K562 (cell line): Measurements from ENCODE around the gene TCF12. TPM values are rescaled to one million over a fixed set of nuclear protein-coding genes. Genes with fewer than 3 reads are reported as not detected.

Experiments
- BMI1 ChIP-seq: fragments of 150-350 bp; IDR thresholded peaks from 2 replicates; pipeline ENCODE4 v1.6.1; 2014; ENCODE audit warnings: low read length
- BRD4 ChIP-seq: fragments of 200-600 bp; sonication (generic); IDR thresholded peaks from 2 replicates; pipeline ENCODE4 v1.6.1; 2017; ENCODE audit warnings: inconsistent platforms
- NFIC ChIP-seq: fragments of 450-650 bp; IDR thresholded peaks from 2 replicates; pipeline ENCODE4 v1.6.1; 2017; ENCODE audit warnings: mild to moderate bottlenecking, inconsistent platforms
- RBM25 ChIP-seq: fragments of 200-400 bp; formaldehyde crosslinking; IDR thresholded peaks from 2 replicates; pipeline ENCODE4 v1.6.1; 2018; ENCODE audit warnings: low read length, low read depth, moderate library complexity; ENCODE audit not compliant: severe bottlenecking
- ZNF175 ChIP-seq: fragments of 200-800 bp; sonication (Bioruptor generic); IDR thresholded peaks from 2 replicates; pipeline ENCODE4 v1.6.1; 2016; ENCODE audit warnings: low read depth, mild to moderate bottlenecking, missing genetic modification characterization, missing compliant biosample characterization
- polyA plus RNA-seq, 8 experiments: library from polyadenylated mRNA; depleted of rRNA in 4 of 8; stranded (reverse) in 5 of 8; unstranded in 3 of 8; fragments of >200 nt; fragmentation: Nextera tagmentation in 2 of 8; fragmentation: Illumina TruSeq in 1 of 8; extraction: Ambion mirVana in 2 of 8; extraction: Trizol in 1 of 8; gene quantifications; 2 replicates each; pipeline versions ENCODE4 v1.2.1 to v1.2.3, GENCODE V29; 2011 to 2014; ENCODE audit warnings: inconsistent platforms in 1 of 8, missing spikeins in 1 of 8
- total RNA-seq, 7 experiments: library from RNA; depleted of rRNA in 6 of 7; stranded (reverse); fragments of >200 nt in 6 of 7; fragmentation: Illumina TruSeq in 2 of 7; extraction: Trizol in 2 of 7; gene quantifications; 2 replicates each; pipeline versions ENCODE4 v1.2.1 to v1.2.3, GENCODE V29; 2011 to 2021; ENCODE audit warnings: low replicate concordance in 1 of 7
- TF ChIP-seq, protein P1 (sequence below): fragments of 450-650 bp; IDR thresholded peaks from 2 replicates; pipeline ENCODE4 v1.6.1; 2016; ENCODE audit warnings: borderline replicate concordance
- TF ChIP-seq, protein P2 (sequence below), 3 experiments: fragments of 200-800 bp in 1 of 3; sonication (Bioruptor generic) in 1 of 3; sonication (generic) in 1 of 3; formaldehyde crosslinking in 1 of 3; IDR thresholded peaks; 2 replicates each; pipeline versions ENCODE4 v1.6.1 to v1.8.0; 2016 to 2022; ENCODE audit warnings: mild to moderate bottlenecking in 2 of 3, missing compliant biosample characterization in 2 of 3, missing genetic modification characterization in 2 of 3, missing genetic modification reagents in 1 of 3

The TCF12 gene
- total and polyA plus RNA-seq, 9 of the 15 experiments (the other 6 are each of a cell fraction or from before 2014, with no cell fraction given): 10.5 to 132 (median 52.9) TPM

GRCh38 chr15:57321485-57321884, 403.0 kb downstream of the TCF12 start (continued):
- TF ChIP-seq, protein P1, sequence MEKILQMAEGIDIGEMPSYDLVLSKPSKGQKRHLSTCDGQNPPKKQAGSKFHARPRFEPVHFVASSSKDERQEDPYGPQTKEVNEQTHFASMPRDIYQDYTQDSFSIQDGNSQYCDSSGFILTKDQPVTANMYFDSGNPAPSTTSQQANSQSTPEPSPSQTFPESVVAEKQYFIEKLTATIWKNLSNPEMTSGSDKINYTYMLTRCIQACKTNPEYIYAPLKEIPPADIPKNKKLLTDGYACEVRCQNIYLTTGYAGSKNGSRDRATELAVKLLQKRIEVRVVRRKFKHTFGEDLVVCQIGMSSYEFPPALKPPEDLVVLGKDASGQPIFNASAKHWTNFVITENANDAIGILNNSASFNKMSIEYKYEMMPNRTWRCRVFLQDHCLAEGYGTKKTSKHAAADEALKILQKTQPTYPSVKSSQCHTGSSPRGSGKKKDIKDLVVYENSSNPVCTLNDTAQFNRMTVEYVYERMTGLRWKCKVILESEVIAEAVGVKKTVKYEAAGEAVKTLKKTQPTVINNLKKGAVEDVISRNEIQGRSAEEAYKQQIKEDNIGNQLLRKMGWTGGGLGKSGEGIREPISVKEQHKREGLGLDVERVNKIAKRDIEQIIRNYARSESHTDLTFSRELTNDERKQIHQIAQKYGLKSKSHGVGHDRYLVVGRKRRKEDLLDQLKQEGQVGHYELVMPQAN: 0 out of 2 replicates have a peak, but pooled peaks have one; percentile 14
- TF ChIP-seq NFIC: no peak
- TF ChIP-seq BMI1: no peak
- TF ChIP-seq BRD4: peak; percentile 87
- TF ChIP-seq RBM25: peak; percentile 72
- TF ChIP-seq, protein P2, sequence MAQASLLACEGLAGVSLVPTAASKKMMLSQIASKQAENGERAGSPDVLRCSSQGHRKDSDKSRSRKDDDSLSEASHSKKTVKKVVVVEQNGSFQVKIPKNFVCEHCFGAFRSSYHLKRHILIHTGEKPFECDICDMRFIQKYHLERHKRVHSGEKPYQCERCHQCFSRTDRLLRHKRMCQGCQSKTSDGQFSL (CRISPR knock-in tag; IDR thresholded peaks at IDR 0.05): no peak
- TF ChIP-seq, protein P2 (tag; IDR thresholded peaks at IDR 0.05): peak in 1 of 2 experiments; percentile 78; a peak in 2 of 4 replicates
- TF ChIP-seq ZNF175 (CRISPR knock-in tag): peak; percentile 16; the same call in 1 of the 2 replicates
